Middle frontal gyrus (tissue), 1 donor: ENCODE measurements around the gene SIRT7.
"Not testable (repeated sequence)": the region's sequence is repeated elsewhere in the genome, so short reads cannot be mapped to it uniquely, and the experiment has no call there.

ENCODE experiments used
- DNase-seq: peaks from one replicate; pipeline ENCODE4 v3.0.0-alpha.2; 2015; ENCODE audit warnings: low spot score; ENCODE audit errors: extremely low spot score

Gene SIRT7

DNA sequence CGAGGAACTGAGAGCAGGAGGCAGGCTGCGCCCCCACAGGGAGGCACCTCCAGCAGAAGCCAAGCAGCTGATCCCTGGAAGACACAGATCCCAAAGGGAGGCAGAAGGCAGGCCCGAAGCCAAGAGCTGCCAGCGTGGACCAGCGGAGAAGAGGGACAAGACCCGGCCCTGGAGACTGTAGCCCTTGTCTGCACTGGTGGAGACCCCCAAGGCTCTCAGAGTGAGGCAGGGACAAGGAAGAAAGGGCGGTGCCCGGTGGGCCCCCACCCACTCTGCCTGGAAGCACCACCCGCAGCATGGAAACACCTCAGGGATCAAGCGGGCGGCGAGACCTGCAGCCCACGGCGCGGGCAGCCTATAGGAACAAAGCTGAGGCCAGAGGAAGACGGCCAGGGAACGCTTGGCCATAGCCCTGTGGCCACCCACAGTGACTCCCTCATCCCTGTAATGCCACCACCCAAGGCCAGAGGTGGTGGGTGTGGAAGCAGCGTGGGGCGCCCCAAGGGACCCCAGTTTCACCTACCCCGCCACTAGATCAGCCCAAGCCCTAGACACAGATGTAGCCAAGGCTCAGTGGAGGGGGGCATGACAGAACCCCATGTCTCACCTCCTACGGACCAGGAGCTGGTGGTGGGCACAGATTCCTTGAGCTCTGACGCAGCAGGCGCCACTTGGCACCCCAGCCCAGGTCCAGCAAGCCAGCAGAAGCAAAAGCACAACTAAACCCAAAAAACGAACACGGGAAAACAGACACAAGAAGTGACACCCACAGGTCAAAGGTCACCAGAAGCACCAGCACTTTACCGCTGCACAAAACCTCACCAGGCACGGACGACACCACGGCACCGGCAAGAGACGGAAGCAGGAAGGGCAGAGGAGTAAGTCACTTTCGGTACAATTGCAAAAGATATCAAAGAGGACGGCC, 2.9 kb upstream of the SIRT7 start:
- no peak for DNase-seq

DNA sequence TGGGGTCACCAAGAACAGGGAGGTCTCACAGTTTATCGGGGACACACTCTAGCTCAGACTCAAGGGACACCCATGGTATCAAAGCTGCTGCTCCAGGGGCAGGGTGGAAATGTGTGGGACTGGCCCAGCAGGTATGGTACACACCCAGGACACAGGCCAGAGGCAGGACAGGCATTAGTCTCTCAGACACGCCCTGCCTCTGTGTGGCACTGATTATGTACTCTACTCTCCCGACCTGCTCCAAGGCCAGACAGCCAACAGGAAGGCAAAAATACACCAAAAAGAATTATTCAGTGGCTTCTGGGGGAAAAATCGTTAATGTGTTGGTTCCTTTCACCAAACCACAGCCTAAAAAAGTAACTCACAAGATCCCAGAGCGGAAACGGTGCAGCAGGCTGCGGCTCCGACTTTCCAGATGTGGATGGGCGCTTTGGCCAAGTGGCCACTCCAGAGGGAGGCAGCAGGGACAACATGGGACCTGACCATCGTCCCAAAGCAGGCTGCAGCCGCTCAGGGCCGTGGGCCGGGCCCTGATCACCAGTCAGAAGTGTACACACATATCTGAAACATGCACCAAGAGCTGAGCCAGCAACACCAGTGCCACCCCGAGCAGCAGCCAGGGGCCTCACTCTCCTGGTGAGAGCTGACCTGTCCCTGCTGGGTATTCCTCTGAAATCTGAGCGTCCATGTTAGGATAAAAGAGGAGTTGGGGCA, 1.0 kb upstream of the SIRT7 start:
- DNase-seq = no peak

DNA sequence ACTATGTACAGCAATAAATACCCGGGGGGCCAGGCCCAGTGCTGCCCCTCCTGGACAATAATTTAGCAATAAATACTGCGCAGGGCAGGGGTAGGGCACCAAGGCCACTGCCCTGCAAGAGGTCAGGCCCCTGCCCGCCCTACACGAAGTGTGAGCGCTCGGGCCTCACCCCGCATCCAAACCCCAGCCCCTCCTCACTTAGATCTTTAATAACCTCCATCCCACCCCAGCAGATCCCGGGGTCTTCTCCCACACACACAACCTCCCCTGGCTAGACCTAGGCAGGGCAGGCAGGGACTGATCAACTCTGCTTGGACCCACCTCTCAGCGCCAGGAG, 325 bp upstream of the SIRT7 start:
- not testable (repeated sequence) for DNase-seq

GRCh38 chr17:81916234-81917001, 1.6 kb downstream of the SIRT7 start:
- DNase-seq = no peak

- DNase-seq = no peak
Measured at GRCh38 chr17:81915331-81915730, 2.6 kb downstream of the SIRT7 start.

DNA sequence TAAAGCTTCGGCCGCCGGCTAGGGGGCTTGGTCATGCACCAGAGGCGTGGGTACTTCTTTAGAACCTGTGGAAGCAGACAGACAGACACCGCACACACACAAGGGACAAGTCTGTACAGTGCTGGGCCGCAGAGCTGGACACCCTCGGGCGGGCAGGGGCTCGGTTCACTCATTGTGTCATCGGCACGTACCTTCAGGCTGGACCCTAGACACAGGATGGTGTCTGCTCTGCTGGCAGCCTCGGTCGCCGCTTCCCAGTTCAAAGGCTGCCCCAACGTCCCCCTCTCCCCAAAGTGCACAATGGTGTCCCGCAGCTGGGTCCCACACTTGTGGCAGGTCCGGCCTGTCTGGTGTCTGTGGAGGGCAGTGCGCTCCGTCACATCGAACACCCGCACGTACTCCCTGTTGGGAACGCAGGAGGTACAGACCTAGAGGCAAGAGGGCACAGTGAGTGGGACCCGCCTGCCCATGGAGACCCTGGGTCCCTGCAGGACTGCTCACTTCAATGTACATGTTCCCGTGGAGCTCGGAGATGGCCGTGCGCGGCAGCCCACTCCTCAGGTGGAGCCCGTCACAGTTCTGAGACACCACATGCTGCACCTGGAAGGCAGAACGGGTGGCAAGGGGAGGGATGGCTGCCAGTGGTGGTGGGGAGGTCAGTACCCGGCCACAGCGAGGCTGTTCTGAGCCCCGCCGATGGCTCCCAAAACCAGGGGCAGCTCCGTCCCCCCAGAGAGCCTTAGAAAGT, 3.7 kb downstream of the SIRT7 start:
- no peak for DNase-seq

GRCh38 chr17:81913394-81914102, 4.4 kb downstream of the SIRT7 start:
- no peak for DNase-seq

GRCh38 chr17:81912441-81913309, 5.3 kb downstream of the SIRT7 start:
- DNase-seq = no peak

- DNase-seq = no peak
Measured at GRCh38 chr17:81911969-81912368, 6.0 kb downstream of the SIRT7 start.

- DNase-seq = peak; percentile 73
Measured at GRCh38 chr17:81911277-81911961, 6.6 kb downstream of the SIRT7 start, which contains the start of gene PCYT2. Gene PCYT2, minus strand, starts transcription at chr17:81911399. Its CDS starts 44 bp downstream, at chr17:81911355.

- DNase-seq = no peak
Measured at GRCh38 chr17:81910840-81911276, 7.1 kb downstream of the SIRT7 start.

- DNase-seq = no peak
Measured at GRCh38 chr17:81909966-81910839, 7.8 kb downstream of the SIRT7 start.

GRCh38 chr17:81909231-81909630, 8.7 kb downstream of the SIRT7 start:
- no peak for DNase-seq

GRCh38 chr17:81908793-81909192, 9.2 kb downstream of the SIRT7 start:
- DNase-seq = no peak

GRCh38 chr17:81907219-81908145, 10.5 kb downstream of the SIRT7 start:
- no peak for DNase-seq

DNA sequence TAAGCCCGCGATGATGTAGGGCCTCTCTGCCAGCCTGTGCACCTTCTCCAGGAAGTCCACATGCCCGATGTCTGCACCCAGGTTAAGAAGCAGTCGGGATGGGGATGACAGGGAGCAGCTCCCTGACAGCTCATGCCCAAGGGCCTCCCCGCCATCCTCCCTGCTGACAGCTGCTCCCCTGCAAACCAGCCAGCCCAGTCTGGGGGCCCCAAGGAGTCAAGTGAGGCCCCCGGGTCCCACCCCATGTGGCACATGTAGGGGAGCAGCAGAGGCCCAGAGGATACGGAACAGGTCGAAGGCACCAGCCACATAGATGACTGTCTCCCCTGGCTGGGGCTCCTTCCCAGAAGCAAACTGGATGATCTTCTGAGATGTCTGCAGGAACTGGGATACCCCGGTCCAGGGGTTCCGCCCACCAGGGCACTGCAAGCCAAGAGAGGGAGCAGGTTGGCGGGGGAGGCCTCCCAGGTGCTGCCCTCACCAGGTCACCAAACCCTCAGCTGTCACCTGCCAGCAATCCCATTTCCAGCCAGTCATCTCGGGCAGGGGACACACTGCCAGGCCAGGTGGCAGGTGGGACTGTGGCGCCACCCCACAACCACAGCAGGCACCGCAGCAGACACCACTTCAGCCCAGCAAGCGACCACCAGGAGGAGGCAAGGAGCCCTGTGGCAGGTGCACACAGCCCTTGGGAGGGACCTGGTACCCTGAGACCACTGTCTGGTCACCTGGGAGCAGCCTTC, 11.3 kb downstream of the SIRT7 start:
- no peak for DNase-seq
